Esophagus muscularis mucosa (tissue), 4 donors: ENCODE results near the gene UBE2F. TPM values are rescaled to one million over a fixed set of nuclear protein-coding genes. Genes with fewer than 3 reads are reported as not detected.
"Not testable (repeated sequence)": the region's sequence is repeated elsewhere in the genome, so short reads cannot be mapped to it uniquely, and the experiment has no call there.

Experiments used
- DNase-seq: peaks from one replicate; pipeline ENCODE4 v3.0.0-alpha.2; 2017; ENCODE audit errors: extremely low spot score
- H3K27ac ChIP-seq, 4 donors: fragments of 200-600 bp; sonication (generic); replicated peaks in 1 of 4; 1 replicate in 3 of 4; 2 replicates in 1 of 4; pipeline ENCODE4 v1.5.1; 2016 to 2019; ENCODE audit warnings: mild to moderate bottlenecking in 1 of 4
- H3K27me3 ChIP-seq, 4 donors: fragments of 200-600 bp; sonication (generic); one replicate each; pipeline versions ENCODE4 v1.5.1 to v1.6.0; 2016 to 2019
- H3K36me3 ChIP-seq, 4 donors: fragments of 200-600 bp; sonication (generic); one replicate each; pipeline ENCODE4 v1.5.1; 2016 to 2019
- H3K4me1 ChIP-seq, 4 donors: fragments of 200-600 bp; sonication (generic); one replicate each; pipeline ENCODE4 v1.5.1; 2016 to 2019
- H3K4me3 ChIP-seq, 4 donors: fragments of 200-600 bp; sonication (generic); 1 replicate in 2 of 4; 2 replicates in 2 of 4; pipeline ENCODE4 v1.5.1; 2016 to 2019; ENCODE audit warnings: mild to moderate bottlenecking in 4 of 4, moderate library complexity in 1 of 4
- H3K9me3 ChIP-seq, 4 donors: fragments of 200-600 bp; sonication (generic); 1 replicate in 3 of 4; 2 replicates in 1 of 4; pipeline ENCODE4 v1.5.1; 2016 to 2019
- CTCF ChIP-seq, 3 experiments: fragments of 200-600 bp in 2 of 3; fragments of 450-650 bp in 1 of 3; sonication (generic) in 2 of 3; IDR thresholded peaks; one replicate each; pipeline ENCODE4 v1.5.1; 2017 to 2019; ENCODE audit warnings: antibody characterized with exemption in 3 of 3, mild to moderate bottlenecking in 2 of 3, moderate library complexity in 1 of 3
- EP300 ChIP-seq: sonication (generic); formaldehyde crosslinking; IDR thresholded peaks from one replicate; pipeline ENCODE4 v1.6.1; 2017; ENCODE audit warnings: antibody characterized with exemption
- POLR2A ChIP-seq: fragments of 450-650 bp; IDR thresholded peaks from one replicate; pipeline ENCODE4 v1.6.1; 2017; ENCODE audit warnings: antibody characterized with exemption, moderate library complexity, mild to moderate bottlenecking, low read depth
- POLR2AphosphoS5 ChIP-seq, 2 donors: sonication (generic); formaldehyde crosslinking; IDR thresholded peaks; one replicate each; pipeline ENCODE4 v1.6.1; 2017; ENCODE audit warnings: antibody characterized with exemption in 2 of 2
- WGBS: methylation state at CpG from one replicate; pipeline ENCODE4 v1.1.5; 2018; 5-methylcytosine and 5-hydroxymethylcytosine counted together
- intact Hi-C: fragments of 100-400 bp; cut with DNase I; formaldehyde crosslinking; loops from one replicate; pipeline ENCODE4 v1.15.1; 2023
- total RNA-seq, 4 donors: library from RNA; depleted of rRNA; stranded (reverse); fragments of >200 nt; gene quantifications; one replicate each; pipeline versions ENCODE4 v1.1.0 to v1.2.1, GENCODE V29; 2016

UBE2F gene
- total RNA-seq, 4 donors from 2014 or later: 59.0 to 111 (median 78.5) TPM

DNA sequence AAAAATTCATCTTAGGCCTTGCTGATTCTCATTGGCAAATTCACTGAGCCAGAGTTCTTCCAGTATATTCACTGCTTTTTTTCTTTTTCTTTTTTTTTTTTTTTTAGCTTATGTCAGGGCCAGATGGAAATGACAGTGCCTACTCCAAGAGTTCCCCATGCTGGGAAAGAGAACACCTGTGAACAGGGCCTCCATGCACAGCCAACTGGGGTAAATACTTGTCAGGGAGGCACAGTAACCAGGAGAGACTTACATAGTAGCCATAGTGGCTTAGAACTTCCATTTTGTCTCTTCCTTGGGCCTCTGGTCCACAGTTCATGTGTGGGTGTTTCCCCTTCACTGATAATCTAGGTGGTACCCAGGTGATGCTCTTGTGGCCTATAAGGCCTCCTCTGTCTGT, 78.8 kb downstream of the UBE2F start:
- intact Hi-C loops: no loop called here
- Histone ChIP-seq H3K9me3 (peaks cover 0 to 6% (median 0%) of the 10 kb centered on the region in 4 donors), H3K4me3 (no peak overlapping the region), H3K4me1 (no peaks in the 10 kb centered on the region), H3K36me3 (peaks cover 4 to 61% (median 51%) of the 10 kb centered on the region in 4 donors), H3K27ac (no peak overlapping the region), H3K27me3 (no peaks in the 10 kb centered on the region)
- TF ChIP-seq POLR2A (no peak), CTCF (IDR thresholded peaks at IDR 0.05) (no peak), EP300 (no peak), POLR2AphosphoS5 (IDR thresholded peaks at IDR 0.05) (no peak)
- DNase-seq: no peak

DNA sequence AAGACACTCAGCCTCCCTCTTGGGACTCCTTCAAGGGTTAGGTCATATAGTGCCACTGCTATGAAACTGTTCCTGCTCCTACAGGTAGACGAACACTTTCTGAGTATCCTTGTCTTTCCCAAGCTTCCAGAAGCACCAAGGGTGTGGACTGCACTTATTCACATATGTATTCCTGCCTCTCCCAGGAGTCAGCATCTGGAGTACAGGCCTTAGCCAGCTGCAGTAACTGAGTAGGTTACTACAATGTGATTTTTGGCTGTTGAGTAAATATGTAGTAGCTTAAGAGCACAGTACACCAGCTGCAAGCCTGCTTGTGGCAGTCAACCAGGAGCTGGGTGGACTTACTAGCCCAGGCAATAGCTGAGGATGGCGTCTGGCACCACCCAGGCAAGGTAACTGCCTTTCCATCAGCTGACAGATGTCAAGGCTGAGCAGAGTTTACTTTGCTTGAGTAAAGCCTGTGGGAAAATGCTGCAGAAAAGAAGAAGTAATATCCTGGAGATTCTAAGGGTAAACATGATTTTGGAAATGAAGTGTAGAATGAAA, 80.0 kb downstream of the UBE2F start:
- WGBS: 100% methylated on average over 2 of the region's 2 CpGs
- intact Hi-C loops: no loop called here

GRCh38 chr2:238053191-238053776, 86.5 kb downstream of the UBE2F start:
- WGBS: 92% methylated on average over 2 of the region's 2 CpGs
- intact Hi-C loops: no loop called here
- H3K4me3 ChIP-seq: no peak overlapping the region
- H3K4me1 ChIP-seq: no peaks in the 10 kb centered on the region
- no peak for TF ChIP-seq CTCF (IDR thresholded peaks at IDR 0.05)
- no peak for TF ChIP-seq EP300
- no peak for TF ChIP-seq POLR2A
- TF ChIP-seq POLR2AphosphoS5 (IDR thresholded peaks at IDR 0.05): no peak
- no peaks in the 10 kb centered on the region for H3K36me3 ChIP-seq
- H3K27me3 ChIP-seq: no peaks in the 10 kb centered on the region
- peaks cover 0 to 3% (median 0%) of the 10 kb centered on the region in 4 donors for H3K9me3 ChIP-seq
- DNase-seq: no peak
- H3K27ac ChIP-seq: no peak overlapping the region

More for the DNA sequence above, 80.0 kb downstream of the UBE2F start:
- Histone ChIP-seq H3K36me3 (peaks cover 0 to 48% (median 39%) of the 10 kb centered on the region in 4 donors), H3K27ac (no peak overlapping the region), H3K4me3 (no peak overlapping the region), H3K9me3 (peaks cover 0 to 6% (median 0%) of the 10 kb centered on the region in 4 donors), H3K4me1 (no peaks in the 10 kb centered on the region), H3K27me3 (no peaks in the 10 kb centered on the region)
- no peak for TF ChIP-seq CTCF (IDR thresholded peaks at IDR 0.05)
- TF ChIP-seq EP300: no peak
- no peak for TF ChIP-seq POLR2AphosphoS5 (IDR thresholded peaks at IDR 0.05)
- TF ChIP-seq POLR2A: no peak
- DNase-seq: no peak

DNA sequence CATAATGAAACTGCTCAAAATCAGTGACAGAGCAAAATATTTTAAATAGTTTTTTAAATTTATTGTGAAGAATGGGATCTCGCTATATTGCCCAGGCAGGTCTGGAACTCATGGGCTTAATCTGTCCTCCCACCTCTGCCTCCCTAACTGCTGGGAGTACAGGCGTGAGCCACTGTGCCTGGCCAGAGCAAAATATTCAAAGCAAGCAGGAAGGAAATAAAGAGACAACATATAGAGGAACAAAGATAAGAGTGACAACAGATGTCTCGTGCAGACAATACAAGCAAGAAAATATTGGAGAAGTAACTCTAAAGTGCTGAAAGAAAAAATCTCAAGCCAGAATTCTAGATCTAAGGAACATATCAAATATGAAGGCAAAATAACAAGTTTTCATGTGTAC, 89.0 kb downstream of the UBE2F start:
- no peak for DNase-seq
- Histone ChIP-seq H3K27me3 (no peaks in the 10 kb centered on the region), H3K9me3 (no peaks in the 10 kb centered on the region), H3K36me3 (no peaks in the 10 kb centered on the region), H3K27ac (no peak overlapping the region), H3K4me1 (peaks cover 4 to 10% (median 8%) of the 10 kb centered on the region in 4 donors), H3K4me3 (no peak overlapping the region)
- TF ChIP-seq POLR2A (no peak), CTCF (IDR thresholded peaks at IDR 0.05) (no peak), POLR2AphosphoS5 (IDR thresholded peaks at IDR 0.05) (no peak), EP300 (no peak)
- WGBS: 77% methylated on average over 3 of the region's 3 CpGs
- intact Hi-C loops: no loop called here

DNA sequence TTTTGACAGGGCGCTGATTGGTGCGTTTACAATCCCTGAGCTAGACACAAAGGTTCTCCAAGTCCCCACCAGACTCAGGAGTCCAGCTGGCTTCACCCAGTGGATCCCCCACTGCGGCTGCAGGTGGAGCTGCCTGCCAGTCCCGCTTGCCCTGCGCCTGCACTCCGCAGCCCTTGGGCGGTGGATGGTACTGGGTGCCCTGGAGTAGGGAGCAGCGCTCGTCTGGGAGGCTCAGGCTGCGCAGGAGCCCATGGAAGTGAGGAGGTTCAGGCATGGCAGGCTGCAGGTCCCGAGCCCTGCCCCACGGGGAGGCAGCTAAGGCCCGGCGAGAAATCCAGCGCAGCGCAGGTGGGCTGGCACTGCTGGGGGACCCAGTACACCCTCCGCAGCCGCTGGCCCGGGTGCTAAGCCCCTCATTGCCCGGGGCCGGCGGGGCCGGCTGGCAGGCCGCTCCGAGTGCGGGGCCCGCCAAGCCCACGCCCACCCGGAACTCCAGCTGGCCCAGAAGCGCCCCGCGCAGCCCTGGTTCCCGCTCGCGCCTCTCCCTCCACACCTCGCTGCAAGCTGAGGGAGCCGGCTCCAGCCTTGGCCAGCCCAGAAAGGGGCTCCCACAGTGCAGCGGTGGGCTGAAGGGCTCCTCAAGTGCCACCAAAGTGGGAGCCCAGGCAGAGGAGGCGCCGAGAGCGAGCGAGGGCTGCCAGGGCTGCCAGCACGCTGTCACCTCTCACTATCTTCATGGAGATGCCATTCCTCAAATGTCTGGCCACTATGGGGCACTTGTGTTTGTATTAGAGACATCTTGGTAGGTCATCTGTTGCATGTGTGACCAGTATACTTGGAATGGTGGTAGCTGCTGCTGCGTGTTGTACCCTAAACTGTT, 91.1 kb downstream of the UBE2F start:
- peaks cover 10 to 27% (median 20%) of the 10 kb centered on the region in 4 donors for H3K4me1 ChIP-seq
- H3K36me3 ChIP-seq, intact Hi-C loops, H3K27me3 ChIP-seq, H3K4me3 ChIP-seq, H3K27ac ChIP-seq, DNase-seq, H3K9me3 ChIP-seq: not testable (repeated sequence)
- 96% methylated on average over 28 of the region's 44 CpGs for WGBS
